Activated CD8-positive, alpha-beta memory T cell treated with anti-CD3 and anti-CD28 coated beads, Interleukin-2, amount 10 ng/mL, durations not matched to agents 7 days and 5 days (primary cell): ENCODE measurements around the gene BAG3. TPM values are rescaled to one million over a fixed set of nuclear protein-coding genes. Genes with fewer than 3 reads are reported as not detected.

Experiments used
- ATAC-seq: fragments of 150-1000 bp; cut with Tn5 transposase; one replicate; pipeline ENCODE4 v1.10.0; 2021; ENCODE audit warnings: moderate library complexity
- CTCF ChIA-PET: fragments of 350-600 bp; sonication (Branson Sonifier 250); formaldehyde crosslinking; loops from one replicate; lab custom pipeline; 2021; ENCODE audit warnings: antibody characterized with exemption; lab: Charles Lee
- DNase-seq: peaks from one replicate; pipeline ENCODE4 v3.0.0-alpha.2; 2020
- H3K27ac Mint-ChIP-seq: one replicate; pipeline ENCODE4 v1.8.0; 2021; ENCODE audit warnings: mild to moderate bottlenecking, mixed read lengths
- H3K27me3 Mint-ChIP-seq: one replicate; pipeline ENCODE4 v1.8.0; 2021; ENCODE audit warnings: mixed read lengths
- H3K36me3 Mint-ChIP-seq: one replicate; pipeline ENCODE4 v1.8.0; 2021; ENCODE audit warnings: mild to moderate bottlenecking, mixed read lengths
- H3K4me1 Mint-ChIP-seq: one replicate; pipeline ENCODE4 v1.8.0; 2021; ENCODE audit warnings: mixed read lengths
- H3K4me3 Mint-ChIP-seq: one replicate; pipeline ENCODE4 v1.8.0; 2021; ENCODE audit warnings: mild to moderate bottlenecking, moderate library complexity, mixed read lengths
- H3K9me3 Mint-ChIP-seq: one replicate; pipeline ENCODE4 v1.8.0; 2022; ENCODE audit warnings: low read depth, mixed read lengths
- total RNA-seq, 2 experiments: library from RNA; stranded (reverse); gene quantifications; one replicate each; pipeline ENCODE4 v1.2.3, GENCODE V29; 2021

The BAG3 gene
- total RNA-seq, 2 experiments from 2014 or later = 12.7 to 13.0 TPM

DNA sequence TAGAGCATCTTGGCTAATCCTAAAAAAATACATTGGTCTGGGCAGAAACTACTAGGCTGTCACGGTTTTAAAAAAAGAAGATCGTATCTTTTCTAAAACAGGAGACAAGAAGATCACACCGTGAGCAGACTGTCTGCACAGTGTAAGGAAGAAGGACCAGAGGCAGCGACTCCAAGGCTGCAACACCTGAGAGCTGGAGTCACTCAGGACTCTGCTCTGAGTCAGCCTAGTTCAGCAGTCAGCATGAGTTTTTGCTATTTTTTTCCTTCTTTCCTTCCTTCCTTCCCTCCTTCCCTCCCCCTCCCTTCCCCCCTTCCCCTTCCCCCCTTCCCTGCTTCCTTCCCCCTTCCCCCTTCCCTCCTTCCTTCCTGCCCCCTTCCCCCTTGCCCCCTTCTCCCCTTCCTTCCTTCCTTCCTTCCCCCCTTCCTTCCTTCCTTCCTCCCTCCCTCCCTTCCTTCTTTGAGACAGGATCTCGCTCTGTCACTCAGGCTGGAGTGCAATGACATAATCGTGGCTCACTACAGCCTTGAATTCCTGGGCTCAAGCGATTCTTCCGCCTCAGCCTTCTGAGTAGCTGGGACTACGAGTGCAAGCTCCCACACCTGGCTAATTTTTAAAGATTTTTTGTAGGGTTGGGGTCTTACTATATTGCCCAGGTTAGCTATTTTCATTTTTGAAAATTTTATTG is 24.4 kb downstream of the BAG3 start:
- Mint-ChIP-seq H3K27ac (no peak overlapping the region), H3K4me3 (no peak overlapping the region), H3K36me3 (peaks cover 22% of the 10 kb centered on the region), H3K27me3 (no peaks in the 10 kb centered on the region), H3K9me3 (no peaks in the 10 kb centered on the region), H3K4me1 (no peaks in the 10 kb centered on the region)
- no peak for DNase-seq
- no peak for ATAC-seq
- CTCF ChIA-PET = interaction anchor here (1.3 to 1.4 kb wide), 2 partner anchors 11 to 50 kb away, joined by 3 to 5 read pairs; partner anchors contain the start of gene INPP5F

DNA sequence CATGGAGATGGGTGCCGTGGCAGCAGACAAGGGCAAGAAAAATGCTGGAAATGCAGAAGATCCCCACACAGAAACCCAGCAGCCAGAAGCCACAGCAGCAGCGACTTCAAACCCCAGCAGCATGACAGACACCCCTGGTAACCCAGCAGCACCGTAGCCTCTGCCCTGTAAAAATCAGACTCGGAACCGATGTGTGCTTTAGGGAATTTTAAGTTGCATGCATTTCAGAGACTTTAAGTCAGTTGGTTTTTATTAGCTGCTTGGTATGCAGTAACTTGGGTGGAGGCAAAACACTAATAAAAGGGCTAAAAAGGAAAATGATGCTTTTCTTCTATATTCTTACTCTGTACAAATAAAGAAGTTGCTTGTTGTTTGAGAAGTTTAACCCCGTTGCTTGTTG is 25.9 kb downstream of the BAG3 start:
- no peak for DNase-seq
- ATAC-seq = no peak
- H3K36me3 Mint-ChIP-seq = peaks cover 15% of the 10 kb centered on the region
- peaks cover 5% of the 10 kb centered on the region for H3K27me3 Mint-ChIP-seq
- H3K27ac Mint-ChIP-seq = no peak overlapping the region
- H3K4me1 Mint-ChIP-seq = peaks cover 3% of the 10 kb centered on the region
- no peak overlapping the region for H3K4me3 Mint-ChIP-seq
- H3K9me3 Mint-ChIP-seq = no peaks in the 10 kb centered on the region
- CTCF ChIA-PET = no interaction called here

DNA sequence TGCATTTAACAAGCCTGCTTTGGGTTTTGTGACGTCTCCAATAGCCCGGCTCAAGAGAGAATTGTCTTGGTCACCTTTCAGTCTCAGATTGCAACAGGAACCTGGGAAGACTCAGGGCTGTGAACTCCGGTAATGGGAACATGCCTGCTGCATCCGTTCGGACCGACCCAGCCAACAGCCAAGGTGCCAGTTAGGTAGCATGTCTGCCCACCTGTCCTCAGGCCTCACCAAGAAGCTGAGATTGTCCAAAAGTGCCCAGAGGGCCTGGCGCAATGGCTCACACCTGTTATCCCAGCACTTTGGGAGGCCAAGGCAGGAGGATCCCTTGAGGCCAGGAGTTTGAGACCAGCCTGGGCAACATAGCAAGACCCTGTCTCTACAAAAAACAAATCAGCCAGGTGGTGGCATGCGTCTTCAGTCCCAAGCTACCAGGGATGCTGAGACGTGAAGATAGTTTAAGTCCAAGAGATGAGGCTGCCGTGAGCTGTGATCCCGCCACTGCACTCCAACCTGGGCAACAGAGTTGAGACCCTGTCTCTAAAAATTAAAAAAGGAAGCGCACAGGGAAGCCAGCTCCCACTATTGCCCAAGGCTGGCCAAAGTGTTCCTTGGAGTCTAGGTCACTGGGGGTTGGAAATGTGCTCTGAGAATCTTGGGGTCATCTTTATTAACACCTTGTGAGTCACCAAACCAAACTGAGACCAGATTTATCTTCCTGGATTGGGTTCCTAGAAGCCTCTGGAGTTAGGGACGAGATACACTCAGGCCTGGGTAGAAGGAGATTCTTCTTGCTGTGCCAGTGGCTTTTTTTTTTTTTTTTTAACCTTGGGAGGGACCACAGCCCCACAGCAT is 26.9 kb downstream of the BAG3 start:
- no peak overlapping the region for H3K27ac Mint-ChIP-seq

GRCh38 chr10:119679480-119679829 is 28.3 kb downstream of the BAG3 start:
- no peak overlapping the region for H3K4me3 Mint-ChIP-seq
- peaks cover 9% of the 10 kb centered on the region for H3K27me3 Mint-ChIP-seq
- no peak for ATAC-seq
- no peaks in the 10 kb centered on the region for H3K9me3 Mint-ChIP-seq
- H3K27ac Mint-ChIP-seq = no peak overlapping the region
- peaks cover 5% of the 10 kb centered on the region for H3K36me3 Mint-ChIP-seq
- no peak for DNase-seq
- H3K4me1 Mint-ChIP-seq = peaks cover 6% of the 10 kb centered on the region
- CTCF ChIA-PET = interaction anchor here (1.1 kb wide), 1 partner anchor 71 kb away, joined by 3 read pairs; no protein-coding TSS in a partner anchor

More for the DNA sequence above, 26.9 kb downstream of the BAG3 start:
- Mint-ChIP-seq H3K27me3 (peaks cover 9% of the 10 kb centered on the region), H3K4me1 (peaks cover 6% of the 10 kb centered on the region), H3K9me3 (no peaks in the 10 kb centered on the region), H3K36me3 (peaks cover 9% of the 10 kb centered on the region), H3K4me3 (no peak overlapping the region)
- CTCF ChIA-PET = interaction anchor here (1.0 kb wide), 1 partner anchor 9 kb away, joined by 3 read pairs; no protein-coding TSS in a partner anchor
- ATAC-seq (no peak), DNase-seq (no peak)

- Mint-ChIP-seq H3K4me1 (peaks cover 6% of the 10 kb centered on the region), H3K9me3 (no peaks in the 10 kb centered on the region), H3K36me3 (peaks cover 5% of the 10 kb centered on the region), H3K4me3 (no peak overlapping the region), H3K27me3 (peaks cover 9% of the 10 kb centered on the region), H3K27ac (no peak overlapping the region)
- DNase-seq (no peak), ATAC-seq (no peak)
- CTCF ChIA-PET = interaction anchor here (1.1 kb wide), 1 partner anchor 71 kb away, joined by 3 read pairs; no protein-coding TSS in a partner anchor
These were observed 28.9 kb downstream of the BAG3 start for GRCh38 chr10:119680050-119680449.

GRCh38 chr10:119680650-119681081 is 29.5 kb downstream of the BAG3 start:
- Mint-ChIP-seq H3K4me3 (no peak overlapping the region), H3K36me3 (peaks cover 5% of the 10 kb centered on the region), H3K9me3 (no peaks in the 10 kb centered on the region), H3K4me1 (peaks cover 6% of the 10 kb centered on the region), H3K27me3 (peaks cover 9% of the 10 kb centered on the region), H3K27ac (no peak overlapping the region)
- ATAC-seq (no peak), DNase-seq (no peak)
- CTCF ChIA-PET = interaction anchor here (1.1 kb wide), 1 partner anchor 70 kb away, joined by 3 read pairs; no protein-coding TSS in a partner anchor

- peak; percentile 85 for DNase-seq
- Mint-ChIP-seq H3K9me3 (no peaks in the 10 kb centered on the region), H3K4me1 (peaks cover 27% of the 10 kb centered on the region), H3K27ac (peak overlapping the region; percentile 66), H3K27me3 (peaks cover 6% of the 10 kb centered on the region), H3K36me3 (no peaks in the 10 kb centered on the region), H3K4me3 (peak overlapping the region; percentile 58)
- peak; percentile 93 for ATAC-seq
- CTCF ChIA-PET = interaction anchor here (0.6 to 7.1 kb wide), 40 partner anchors 9 to 650 kb away, joined by 3 to 68 read pairs (median 5); partner anchors contain the start of genes INPP5F and MCMBP
These were observed 35.4 kb downstream of the BAG3 start for GRCh38 chr10:119686465-119687191.

DNA sequence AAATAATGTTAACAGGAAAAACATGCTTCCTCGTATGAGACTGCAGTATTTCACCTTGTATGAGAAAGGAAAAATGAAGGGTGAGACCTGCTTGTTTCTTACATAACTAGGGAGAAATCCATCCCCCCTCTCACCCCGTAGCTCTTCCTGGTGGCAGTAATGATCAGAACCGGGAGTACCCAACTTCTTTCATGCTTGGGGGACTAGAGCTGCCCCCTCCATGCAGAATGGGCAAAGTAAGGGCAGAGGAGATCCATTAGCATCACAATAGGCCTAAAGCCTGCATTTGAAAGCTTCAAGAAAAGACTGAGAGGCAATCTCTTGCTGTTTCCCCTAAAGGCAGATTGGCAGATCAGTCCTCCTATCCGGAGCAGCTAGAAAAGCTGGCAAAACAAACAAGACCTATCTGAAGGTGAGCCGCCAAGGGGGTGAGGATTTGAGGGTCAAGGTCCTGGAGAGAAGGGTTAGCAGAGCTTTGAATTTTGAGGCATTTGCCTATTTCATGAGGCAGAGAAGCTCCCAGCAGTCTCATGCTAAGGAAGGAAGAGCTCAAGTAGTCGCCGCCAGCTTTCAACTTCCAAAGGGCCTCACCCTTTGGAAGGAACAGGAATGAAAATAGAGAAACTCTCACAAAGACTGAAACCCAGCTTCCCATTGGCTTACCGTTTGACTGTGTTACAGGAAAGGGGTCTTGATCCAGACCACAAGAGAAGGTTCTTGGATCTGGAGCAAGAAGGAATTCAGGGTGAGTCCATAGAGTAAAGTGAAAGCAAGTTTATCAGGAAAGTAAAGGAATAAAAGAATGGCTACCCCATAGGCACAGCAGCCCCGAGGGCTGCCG is 36.2 kb downstream of the BAG3 start:
- H3K27me3 Mint-ChIP-seq = peaks cover under 1% of the 10 kb centered on the region
- ATAC-seq (no peak), DNase-seq (no peak)
- no peak overlapping the region for H3K4me3 Mint-ChIP-seq
- CTCF ChIA-PET = interaction anchor here (0.6 to 7.1 kb wide), 36 partner anchors 8 to 650 kb away, joined by 3 to 68 read pairs (median 5); partner anchors contain the start of genes INPP5F and MCMBP
- H3K9me3 Mint-ChIP-seq = no peaks in the 10 kb centered on the region
- peaks cover 21% of the 10 kb centered on the region for H3K4me1 Mint-ChIP-seq
- no peaks in the 10 kb centered on the region for H3K36me3 Mint-ChIP-seq
- peak overlapping the region; percentile 13 for H3K27ac Mint-ChIP-seq

GRCh38 chr10:119688033-119688508 is 36.9 kb downstream of the BAG3 start:
- Mint-ChIP-seq H3K27ac (no peak overlapping the region), H3K4me1 (peaks cover 27% of the 10 kb centered on the region), H3K36me3 (peaks cover 1% of the 10 kb centered on the region), H3K9me3 (no peaks in the 10 kb centered on the region), H3K27me3 (no peaks in the 10 kb centered on the region), H3K4me3 (no peak overlapping the region)
- ATAC-seq (peak; percentile 34), DNase-seq (peak; percentile 50)
- CTCF ChIA-PET = interaction anchor here (0.9 to 7.1 kb wide), 16 partner anchors 10 to 649 kb away, joined by 3 to 68 read pairs (median 6); partner anchors contain the start of genes INPP5F and MCMBP

GRCh38 chr10:119689016-119689580 is 37.9 kb downstream of the BAG3 start:
- DNase-seq (no peak), ATAC-seq (no peak)
- H3K9me3 Mint-ChIP-seq = no peaks in the 10 kb centered on the region
- no peaks in the 10 kb centered on the region for H3K27me3 Mint-ChIP-seq
- no peak overlapping the region for H3K4me3 Mint-ChIP-seq
- peaks cover 36% of the 10 kb centered on the region for H3K4me1 Mint-ChIP-seq
- no peak overlapping the region for H3K27ac Mint-ChIP-seq
- H3K36me3 Mint-ChIP-seq = peaks cover 1% of the 10 kb centered on the region
- CTCF ChIA-PET = interaction anchor here (0.6 to 5.1 kb wide), 7 partner anchors 16 to 184 kb away, joined by 3 to 68 read pairs (median 4); partner anchors contain the start of genes INPP5F and MCMBP

DNA sequence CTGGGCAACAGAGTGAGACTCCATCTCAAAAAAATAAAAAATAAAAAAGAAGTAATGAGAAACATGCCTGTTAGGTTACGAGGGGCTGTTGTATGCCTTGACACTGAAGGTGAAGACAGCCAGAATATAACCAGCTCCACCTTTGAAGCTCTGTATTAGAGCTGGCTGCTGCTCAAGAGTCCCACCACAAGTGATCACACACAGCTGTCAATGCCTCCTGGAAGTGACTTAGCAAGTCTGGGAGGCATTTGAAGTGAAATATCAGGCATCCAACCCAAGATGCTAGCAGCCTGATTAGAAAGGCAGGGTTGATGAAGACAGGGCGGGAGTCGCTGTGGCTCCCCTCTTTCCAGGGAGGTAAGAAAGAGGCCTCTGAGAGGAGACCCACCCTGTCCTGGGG is 40.5 kb downstream of the BAG3 start:
- H3K4me1 Mint-ChIP-seq = peaks cover 32% of the 10 kb centered on the region
- no peak overlapping the region for H3K4me3 Mint-ChIP-seq
- H3K9me3 Mint-ChIP-seq = no peaks in the 10 kb centered on the region
- no peak for DNase-seq
- CTCF ChIA-PET = interaction anchor here (2.7 kb wide), 1 partner anchor 13 kb away, joined by 11 read pairs; no protein-coding TSS in a partner anchor
- peaks cover 6% of the 10 kb centered on the region for H3K36me3 Mint-ChIP-seq
- no peak overlapping the region for H3K27ac Mint-ChIP-seq
- ATAC-seq = no peak
- H3K27me3 Mint-ChIP-seq = peaks cover 4% of the 10 kb centered on the region
